DOHH2 (cell line): ENCODE data around the gene PRB2.

Experiments
- H3F3A ChIP-seq: fragments of 200-600 bp; sonication (generic), shearing (Covaris generic); 2 replicates; pipeline ENCODE4 v1.6.0; 2016; ENCODE audit warnings: antibody characterized with exemption, mild to moderate bottlenecking; ENCODE audit not compliant: control insufficient read depth, insufficient read depth
- H3K27ac ChIP-seq: fragments of 200-600 bp; sonication (generic); 2 replicates; pipeline ENCODE4 v1.5.1; 2014; ENCODE audit warnings: low read depth, mild to moderate bottlenecking, low read length, moderate library complexity
- H3K27me3 ChIP-seq: fragments of 200-600 bp; sonication (generic); 2 replicates; pipeline ENCODE4 v1.6.1; 2014; ENCODE audit warnings: mild to moderate bottlenecking, low read length, mixed read lengths; ENCODE audit not compliant: control insufficient read depth
- H3K36me3 ChIP-seq: fragments of 200-600 bp; sonication (generic); 2 replicates; pipeline ENCODE4 v1.6.1; 2014; ENCODE audit warnings: mild to moderate bottlenecking, low read length, moderate library complexity, mixed read lengths; ENCODE audit not compliant: control insufficient read depth
- H3K4me1 ChIP-seq: fragments of 200-600 bp; sonication (generic); 2 replicates; pipeline ENCODE4 v1.6.1; 2014; ENCODE audit warnings: mild to moderate bottlenecking, low read length, mixed read lengths; ENCODE audit not compliant: control insufficient read depth
- H3K4me2 ChIP-seq: fragments of 200-600 bp; sonication (generic); 2 replicates; pipeline ENCODE4 v1.6.0; 2014; ENCODE audit warnings: mild to moderate bottlenecking, low read length, moderate library complexity
- H3K4me3 ChIP-seq: fragments of 200-600 bp; sonication (generic); 2 replicates; pipeline ENCODE4 v1.5.1; 2014; ENCODE audit warnings: mild to moderate bottlenecking, low read length, mixed read lengths
- H3K79me2 ChIP-seq: fragments of 200-600 bp; sonication (generic); 2 replicates; pipeline ENCODE4 v1.6.1; 2014; ENCODE audit warnings: mild to moderate bottlenecking, low read length, mixed read lengths; ENCODE audit not compliant: control insufficient read depth
- H3K9me2 ChIP-seq: fragments of 200-600 bp; sonication (generic); replicated peaks from 2 replicates; pipeline ENCODE4 v1.6.1; 2014; ENCODE audit warnings: mild to moderate bottlenecking, low read length, mixed read lengths; ENCODE audit not compliant: control insufficient read depth
- H3K9me3 ChIP-seq: fragments of 200-600 bp; sonication (generic); 2 replicates; pipeline ENCODE4 v1.6.1; 2014; ENCODE audit warnings: antibody characterized with exemption, low read length, mixed read lengths; ENCODE audit not compliant: control insufficient read depth, insufficient read depth
- H4K20me1 ChIP-seq: fragments of 200-600 bp; sonication (generic); 2 replicates; pipeline ENCODE4 v1.6.0; 2014; ENCODE audit warnings: low read depth, mild to moderate bottlenecking, antibody characterized with exemption, low read length, moderate library complexity; ENCODE audit not compliant: control insufficient read depth, insufficient read depth
- CTCF ChIP-seq: fragments of 200-600 bp; sonication (generic); IDR thresholded peaks from one replicate; pipeline ENCODE4 v1.5.1; 2014; ENCODE audit warnings: antibody characterized with exemption, mild to moderate bottlenecking, low read depth, low read length; ENCODE audit not compliant: poor library complexity, severe bottlenecking
- EZH2phosphoT487 ChIP-seq: fragments of 200-600 bp; sonication (generic); IDR thresholded peaks from 2 replicates; pipeline ENCODE4 v1.6.1; 2017; ENCODE audit warnings: borderline replicate concordance, mild to moderate bottlenecking, antibody characterized with exemption, low read length, moderate library complexity, mixed read lengths

PRB2 gene

GRCh38 chr12:11347810-11348209, 47.6 kb downstream of the PRB2 start:
- Histone ChIP-seq H3K4me3 (no peak overlapping the region), H3K36me3 (no peaks in the 10 kb centered on the region), H3F3A (no peaks in the 10 kb centered on the region), H4K20me1 (no peaks in the 10 kb centered on the region), H3K27me3 (no peaks in the 10 kb centered on the region), H3K9me3 (no peaks in the 10 kb centered on the region), H3K4me1 (no peaks in the 10 kb centered on the region), H3K4me2 (no peak overlapping the region), H3K9me2 (no peaks in the 10 kb centered on the region), H3K79me2 (no peaks in the 10 kb centered on the region), H3K27ac (no peak overlapping the region)
- TF ChIP-seq EZH2phosphoT487, result no peak
- TF ChIP-seq CTCF, result no peak

GRCh38 chr12:11344500-11344899, 50.9 kb downstream of the PRB2 start:
- Histone ChIP-seq H3K79me2 (no peaks in the 10 kb centered on the region), H3K27ac (no peak overlapping the region), H3K9me3 (no peaks in the 10 kb centered on the region), H3K4me3 (no peak overlapping the region), H3K27me3 (no peaks in the 10 kb centered on the region), H3K4me2 (no peak overlapping the region), H3K4me1 (no peaks in the 10 kb centered on the region), H4K20me1 (no peaks in the 10 kb centered on the region), H3K9me2 (no peaks in the 10 kb centered on the region), H3F3A (no peaks in the 10 kb centered on the region), H3K36me3 (no peaks in the 10 kb centered on the region)
- no peak for TF ChIP-seq EZH2phosphoT487
- TF ChIP-seq CTCF, result no peak
